WTC11 (cell line): Measurements from ENCODE around the gene RUVBL2. TPM values are rescaled to one million over a fixed set of nuclear protein-coding genes. Genes with fewer than 3 reads are reported as not detected.

Source experiments
- ATAC-seq: fragments of 200-7000 bp; cut with Tn5 transposase; 2 replicates; pipeline ENCODE4 v1.10.0; 2021; ENCODE audit warnings: mild to moderate bottlenecking, moderate library complexity
- CTCF ChIA-PET: fragments of 300-600 bp; sonication (Branson Sonifier 250); formaldehyde crosslinking; loops from one replicate; lab custom pipeline; 2021; ENCODE audit warnings: antibody characterized with exemption; lab: Charles Lee
- POLR2A ChIA-PET: fragments of 350-600 bp; sonication (Branson Sonifier 250); formaldehyde crosslinking; loops from one replicate; lab custom pipeline; 2021; ENCODE audit warnings: antibody characterized with exemption; lab: Charles Lee
- DNase-seq: peaks from one replicate; pipeline ENCODE4 v3.0.0; 2021; ENCODE audit warnings: low spot score
- H3K27ac Mint-ChIP-seq: 2 replicates; pipeline ENCODE4 v1.8.0; 2021; ENCODE audit warnings: mixed read lengths
- H3K27me3 Mint-ChIP-seq: 2 replicates; pipeline ENCODE4 v1.8.0; 2021; ENCODE audit warnings: low read depth, mild to moderate bottlenecking, moderate library complexity, mixed read lengths
- H3K36me3 Mint-ChIP-seq: 2 replicates; pipeline ENCODE4 v1.8.0; 2021; ENCODE audit warnings: mixed read lengths
- H3K4me1 Mint-ChIP-seq: 2 replicates; pipeline ENCODE4 v1.8.0; 2022; ENCODE audit warnings: mixed read lengths
- H3K4me3 Mint-ChIP-seq: 2 replicates; pipeline ENCODE4 v1.8.0; 2021; ENCODE audit warnings: mild to moderate bottlenecking, moderate library complexity, mixed read lengths
- H3K9me3 Mint-ChIP-seq: 2 replicates; pipeline ENCODE4 v1.8.0; 2021; ENCODE audit warnings: mixed read lengths
- AFF4 ChIP-seq: sonication (generic); formaldehyde crosslinking; IDR thresholded peaks from 2 replicates; pipeline ENCODE4 v1.8.1; 2023; ENCODE audit warnings: mild to moderate bottlenecking, missing genetic modification reagents, borderline replicate concordance
- E2F1 ChIP-seq: sonication (generic); formaldehyde crosslinking; IDR thresholded peaks from 2 replicates; pipeline ENCODE4 v1.8.0; 2022; ENCODE audit warnings: mild to moderate bottlenecking, missing genetic modification reagents
- ESRRA ChIP-seq: sonication (generic); formaldehyde crosslinking; IDR thresholded peaks from 2 replicates; pipeline ENCODE4 v1.8.1; 2022; ENCODE audit warnings: mild to moderate bottlenecking, missing genetic modification reagents, borderline replicate concordance
- NR2C2 ChIP-seq: sonication (generic); formaldehyde crosslinking; IDR thresholded peaks from 2 replicates; pipeline ENCODE4 v1.8.0; 2022; ENCODE audit warnings: mild to moderate bottlenecking, missing genetic modification reagents
- PRDM15 ChIP-seq: sonication (generic); formaldehyde crosslinking; IDR thresholded peaks from 2 replicates; pipeline ENCODE4 v1.8.0; 2022; ENCODE audit warnings: missing genetic modification reagents
- RORB ChIP-seq: fragments of 250-450 bp; sonication (Bioruptor Pico); IDR thresholded peaks from 2 replicates; pipeline ENCODE4 v1.9.0; 2021; ENCODE audit warnings: mild to moderate bottlenecking
- TEAD1 ChIP-seq: sonication (generic); formaldehyde crosslinking; IDR thresholded peaks from 2 replicates; pipeline ENCODE4 v1.8.0; 2022; ENCODE audit warnings: mild to moderate bottlenecking, missing genetic modification reagents
- total RNA-seq: library from RNA; stranded (reverse); gene quantifications from 3 replicates; pipeline ENCODE4 v1.2.3, GENCODE V29; 2021
- TF ChIP-seq, protein P1 (sequence below): fragments of 200-600 bp; IDR thresholded peaks from 2 replicates; pipeline ENCODE4 v1.8.0; 2022; ENCODE audit warnings: antibody characterized with exemption
- TF ChIP-seq, protein P2 (sequence below): fragments of 250-450 bp; sonication (Bioruptor Pico); IDR thresholded peaks from 2 replicates; pipeline ENCODE4 v1.9.0; 2021; ENCODE audit warnings: mild to moderate bottlenecking
- TF ChIP-seq, protein P3 (sequence below): sonication (generic); formaldehyde crosslinking; IDR thresholded peaks from 2 replicates; pipeline ENCODE4 v1.8.0; 2023; ENCODE audit warnings: missing genetic modification reagents, mild to moderate bottlenecking, borderline replicate concordance

Gene RUVBL2
- total RNA-seq, 1 experiment from 2014 or later = 178 TPM

GRCh38 chr19:49014123-49014869 is 20.6 kb downstream of the RUVBL2 start (continued):
- TF ChIP-seq RORB (no peak), TEAD1 (no peak), AFF4 (no peak)
- TF ChIP-seq, protein P1, sequence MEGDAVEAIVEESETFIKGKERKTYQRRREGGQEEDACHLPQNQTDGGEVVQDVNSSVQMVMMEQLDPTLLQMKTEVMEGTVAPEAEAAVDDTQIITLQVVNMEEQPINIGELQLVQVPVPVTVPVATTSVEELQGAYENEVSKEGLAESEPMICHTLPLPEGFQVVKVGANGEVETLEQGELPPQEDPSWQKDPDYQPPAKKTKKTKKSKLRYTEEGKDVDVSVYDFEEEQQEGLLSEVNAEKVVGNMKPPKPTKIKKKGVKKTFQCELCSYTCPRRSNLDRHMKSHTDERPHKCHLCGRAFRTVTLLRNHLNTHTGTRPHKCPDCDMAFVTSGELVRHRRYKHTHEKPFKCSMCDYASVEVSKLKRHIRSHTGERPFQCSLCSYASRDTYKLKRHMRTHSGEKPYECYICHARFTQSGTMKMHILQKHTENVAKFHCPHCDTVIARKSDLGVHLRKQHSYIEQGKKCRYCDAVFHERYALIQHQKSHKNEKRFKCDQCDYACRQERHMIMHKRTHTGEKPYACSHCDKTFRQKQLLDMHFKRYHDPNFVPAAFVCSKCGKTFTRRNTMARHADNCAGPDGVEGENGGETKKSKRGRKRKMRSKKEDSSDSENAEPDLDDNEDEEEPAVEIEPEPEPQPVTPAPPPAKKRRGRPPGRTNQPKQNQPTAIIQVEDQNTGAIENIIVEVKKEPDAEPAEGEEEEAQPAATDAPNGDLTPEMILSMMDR = no peak

- DNase-seq = no peak
- TF ChIP-seq E2F1 = no peak
- no peak for TF ChIP-seq ESRRA
- TF ChIP-seq, protein P2, sequence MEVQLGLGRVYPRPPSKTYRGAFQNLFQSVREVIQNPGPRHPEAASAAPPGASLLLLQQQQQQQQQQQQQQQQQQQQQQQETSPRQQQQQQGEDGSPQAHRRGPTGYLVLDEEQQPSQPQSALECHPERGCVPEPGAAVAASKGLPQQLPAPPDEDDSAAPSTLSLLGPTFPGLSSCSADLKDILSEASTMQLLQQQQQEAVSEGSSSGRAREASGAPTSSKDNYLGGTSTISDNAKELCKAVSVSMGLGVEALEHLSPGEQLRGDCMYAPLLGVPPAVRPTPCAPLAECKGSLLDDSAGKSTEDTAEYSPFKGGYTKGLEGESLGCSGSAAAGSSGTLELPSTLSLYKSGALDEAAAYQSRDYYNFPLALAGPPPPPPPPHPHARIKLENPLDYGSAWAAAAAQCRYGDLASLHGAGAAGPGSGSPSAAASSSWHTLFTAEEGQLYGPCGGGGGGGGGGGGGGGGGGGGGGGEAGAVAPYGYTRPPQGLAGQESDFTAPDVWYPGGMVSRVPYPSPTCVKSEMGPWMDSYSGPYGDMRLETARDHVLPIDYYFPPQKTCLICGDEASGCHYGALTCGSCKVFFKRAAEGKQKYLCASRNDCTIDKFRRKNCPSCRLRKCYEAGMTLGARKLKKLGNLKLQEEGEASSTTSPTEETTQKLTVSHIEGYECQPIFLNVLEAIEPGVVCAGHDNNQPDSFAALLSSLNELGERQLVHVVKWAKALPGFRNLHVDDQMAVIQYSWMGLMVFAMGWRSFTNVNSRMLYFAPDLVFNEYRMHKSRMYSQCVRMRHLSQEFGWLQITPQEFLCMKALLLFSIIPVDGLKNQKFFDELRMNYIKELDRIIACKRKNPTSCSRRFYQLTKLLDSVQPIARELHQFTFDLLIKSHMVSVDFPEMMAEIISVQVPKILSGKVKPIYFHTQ (CRISPR knock-in tag) = no peak
- TF ChIP-seq, protein P3, sequence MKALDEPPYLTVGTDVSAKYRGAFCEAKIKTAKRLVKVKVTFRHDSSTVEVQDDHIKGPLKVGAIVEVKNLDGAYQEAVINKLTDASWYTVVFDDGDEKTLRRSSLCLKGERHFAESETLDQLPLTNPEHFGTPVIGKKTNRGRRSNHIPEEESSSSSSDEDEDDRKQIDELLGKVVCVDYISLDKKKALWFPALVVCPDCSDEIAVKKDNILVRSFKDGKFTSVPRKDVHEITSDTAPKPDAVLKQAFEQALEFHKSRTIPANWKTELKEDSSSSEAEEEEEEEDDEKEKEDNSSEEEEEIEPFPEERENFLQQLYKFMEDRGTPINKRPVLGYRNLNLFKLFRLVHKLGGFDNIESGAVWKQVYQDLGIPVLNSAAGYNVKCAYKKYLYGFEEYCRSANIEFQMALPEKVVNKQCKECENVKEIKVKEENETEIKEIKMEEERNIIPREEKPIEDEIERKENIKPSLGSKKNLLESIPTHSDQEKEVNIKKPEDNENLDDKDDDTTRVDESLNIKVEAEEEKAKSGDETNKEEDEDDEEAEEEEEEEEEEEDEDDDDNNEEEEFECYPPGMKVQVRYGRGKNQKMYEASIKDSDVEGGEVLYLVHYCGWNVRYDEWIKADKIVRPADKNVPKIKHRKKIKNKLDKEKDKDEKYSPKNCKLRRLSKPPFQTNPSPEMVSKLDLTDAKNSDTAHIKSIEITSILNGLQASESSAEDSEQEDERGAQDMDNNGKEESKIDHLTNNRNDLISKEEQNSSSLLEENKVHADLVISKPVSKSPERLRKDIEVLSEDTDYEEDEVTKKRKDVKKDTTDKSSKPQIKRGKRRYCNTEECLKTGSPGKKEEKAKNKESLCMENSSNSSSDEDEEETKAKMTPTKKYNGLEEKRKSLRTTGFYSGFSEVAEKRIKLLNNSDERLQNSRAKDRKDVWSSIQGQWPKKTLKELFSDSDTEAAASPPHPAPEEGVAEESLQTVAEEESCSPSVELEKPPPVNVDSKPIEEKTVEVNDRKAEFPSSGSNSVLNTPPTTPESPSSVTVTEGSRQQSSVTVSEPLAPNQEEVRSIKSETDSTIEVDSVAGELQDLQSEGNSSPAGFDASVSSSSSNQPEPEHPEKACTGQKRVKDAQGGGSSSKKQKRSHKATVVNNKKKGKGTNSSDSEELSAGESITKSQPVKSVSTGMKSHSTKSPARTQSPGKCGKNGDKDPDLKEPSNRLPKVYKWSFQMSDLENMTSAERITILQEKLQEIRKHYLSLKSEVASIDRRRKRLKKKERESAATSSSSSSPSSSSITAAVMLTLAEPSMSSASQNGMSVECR = no peak
- no peak for TF ChIP-seq PRDM15
- TF ChIP-seq NR2C2 (CRISPR knock-in tag) = no peak
- H3K9me3 Mint-ChIP-seq = no peaks in the 10 kb centered on the region
Observed at GRCh38 chr19:49014870-49015255, 21.2 kb downstream of the RUVBL2 start.

More at GRCh38 chr19:49014870-49015255, 21.2 kb downstream of the RUVBL2 start:
- Mint-ChIP-seq H3K36me3 (peaks cover 32% of the 10 kb centered on the region), H3K27ac (no peak overlapping the region), H3K4me3 (no peak overlapping the region), H3K4me1 (peaks cover 13% of the 10 kb centered on the region), H3K27me3 (peaks cover 16% of the 10 kb centered on the region)
- POLR2A ChIA-PET = no interaction called here
- no peak for ATAC-seq
- CTCF ChIA-PET = interaction anchor here (1.8 kb wide), 1 partner anchor 15 kb away, joined by 10 read pairs; no protein-coding TSS in a partner anchor
